GM12875 (cell line): Measurements from ENCODE around the gene NIT1.
"Not testable (repeated sequence)": the region's sequence is repeated elsewhere in the genome, so short reads cannot be mapped to it uniquely, and the experiment has no call there.

ENCODE experiments used
- H3K4me3 ChIP-seq: one replicate; pipeline ENCODE4 v1.5.1; 2011; ENCODE audit warnings: low read depth, low read length, control low read depth
- CTCF ChIP-seq: IDR thresholded peaks from 2 replicates; pipeline ENCODE4 v1.5.1; 2011; ENCODE audit warnings: low read depth, mild to moderate bottlenecking, control low read depth, inconsistent platforms, low read length, moderate library complexity, borderline replicate concordance; ENCODE audit not compliant: insufficient read depth

NIT1 gene

DNA sequence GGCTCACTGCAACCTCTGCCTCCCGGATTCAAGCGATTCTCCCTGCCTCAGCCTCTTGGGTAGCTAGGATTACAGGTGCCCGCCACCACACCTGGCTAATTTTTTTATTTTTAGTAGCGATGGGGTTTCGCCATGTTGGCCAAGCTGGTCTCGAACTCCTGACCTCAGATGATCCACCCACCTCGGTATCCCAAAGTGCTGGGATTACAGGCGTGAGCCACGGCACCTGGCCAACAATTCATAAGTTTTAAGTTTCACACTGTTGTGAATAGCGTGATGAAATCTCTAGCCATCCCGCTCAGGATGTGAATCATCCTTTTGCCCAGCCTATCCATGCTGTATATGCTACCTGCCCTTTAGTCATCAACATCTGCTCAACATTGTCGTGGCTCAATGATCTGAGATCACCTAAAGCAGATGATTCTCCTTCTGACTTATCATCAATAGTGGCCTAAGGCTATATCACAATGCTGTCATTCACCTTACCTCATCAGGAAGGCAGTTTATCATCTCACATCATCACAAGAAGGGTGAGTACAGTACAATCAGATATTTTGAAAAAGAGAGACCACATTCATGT lies 2.7 kb upstream of the NIT1 start:
- TF ChIP-seq CTCF = no peak
- H3K4me3 ChIP-seq = no peak overlapping the region

- H3K4me3 ChIP-seq = not testable (repeated sequence)
Observed at GRCh38 chr1:161115961-161116360, 1.9 kb upstream of the NIT1 start.

GRCh38 chr1:161119092-161119903 lies 1.4 kb downstream of the NIT1 start:
- peak overlapping the region; percentile 100 for H3K4me3 ChIP-seq
- peak; percentile 47; the same call in 1 of the 2 replicates for TF ChIP-seq CTCF

DNA sequence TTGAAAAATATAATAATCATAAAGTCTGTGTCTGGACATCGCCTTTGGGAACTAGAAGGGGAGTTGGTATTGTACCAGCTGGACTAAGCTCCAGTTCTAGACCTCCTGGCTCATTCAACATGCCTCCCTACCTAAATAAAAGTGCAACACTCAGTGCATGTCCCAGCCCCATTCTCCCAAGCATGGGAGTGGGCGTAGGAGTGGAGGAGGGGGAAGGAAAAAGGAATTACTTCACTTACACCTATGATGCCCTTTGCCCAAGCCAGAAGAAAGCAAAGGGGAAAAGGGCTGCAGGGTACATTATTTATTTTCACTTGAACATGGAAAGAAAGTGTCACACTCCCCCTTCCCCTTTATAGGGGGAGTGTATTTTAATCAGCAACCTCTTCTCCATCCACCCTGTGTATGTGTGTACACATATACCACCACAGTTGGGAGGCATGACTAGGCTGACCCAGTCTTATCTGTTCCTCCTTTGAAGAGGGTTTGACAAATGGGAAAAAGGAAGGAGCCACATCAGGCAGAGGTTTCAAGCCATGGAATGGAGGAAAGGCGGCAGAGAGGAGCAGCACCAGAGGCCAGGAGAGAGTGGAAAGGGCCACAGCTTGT lies 3.2 kb downstream of the NIT1 start:
- H3K4me3 ChIP-seq = no peak overlapping the region
- TF ChIP-seq CTCF = no peak

- no peak for TF ChIP-seq CTCF
- no peak overlapping the region for H3K4me3 ChIP-seq
Observed at GRCh38 chr1:161121834-161122233, 3.9 kb downstream of the NIT1 start.

GRCh38 chr1:161122967-161123366 lies 5.1 kb downstream of the NIT1 start:
- no peak for TF ChIP-seq CTCF
- H3K4me3 ChIP-seq = no peak overlapping the region

GRCh38 chr1:161127649-161128048 lies 9.7 kb downstream of the NIT1 start:
- TF ChIP-seq CTCF = no peak

More at GRCh38 chr1:161127649-161128048, 9.7 kb downstream of the NIT1 start:
- H3K4me3 ChIP-seq = no peak overlapping the region
